ENCODE measurements around the gene YES1. TPM values are rescaled to one million over a fixed set of nuclear protein-coding genes. Genes with fewer than 3 reads are reported as not detected.
"Not testable (repeated sequence)": the region's sequence is repeated elsewhere in the genome, so short reads cannot be mapped to it uniquely, and the experiment has no call there.

Gene YES1
- total and polyA plus RNA-seq, 8 donors, result 36.9 to 69.9 (median 61.3) TPM

DNA sequence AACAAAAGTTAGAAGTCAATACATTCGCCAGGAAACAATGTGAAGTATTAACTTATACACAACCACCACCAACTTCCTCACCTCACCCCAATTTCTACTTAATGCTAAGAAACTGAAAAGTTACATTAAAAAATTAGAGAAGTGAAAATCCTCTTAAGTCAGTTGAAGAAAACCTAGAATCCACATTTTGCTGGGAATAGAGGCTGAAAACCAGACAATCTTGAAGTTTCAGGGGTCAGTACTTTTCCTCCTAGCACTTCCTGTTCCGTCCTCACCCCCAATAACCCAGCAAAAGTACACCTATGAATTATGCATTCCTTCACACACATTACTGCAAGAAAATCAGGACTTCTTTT lies 6.3 kb downstream of the YES1 start:
- Histone ChIP-seq H3K27ac (no peak overlapping the region), H3K4me3 (no peak overlapping the region), H3K36me3 (no peaks in the 10 kb centered on the region), H3K4me1 (peaks cover 4 to 35% of the 10 kb centered on the region in 2 donors), H3K9me3 (no peaks in the 10 kb centered on the region), H3K27me3 (peaks cover 0 to 99% of the 10 kb centered on the region in 2 donors)
- no peak for DNase-seq
- intact Hi-C loops (cut with DNase I), result no loop called here
- TF ChIP-seq, protein P1, sequence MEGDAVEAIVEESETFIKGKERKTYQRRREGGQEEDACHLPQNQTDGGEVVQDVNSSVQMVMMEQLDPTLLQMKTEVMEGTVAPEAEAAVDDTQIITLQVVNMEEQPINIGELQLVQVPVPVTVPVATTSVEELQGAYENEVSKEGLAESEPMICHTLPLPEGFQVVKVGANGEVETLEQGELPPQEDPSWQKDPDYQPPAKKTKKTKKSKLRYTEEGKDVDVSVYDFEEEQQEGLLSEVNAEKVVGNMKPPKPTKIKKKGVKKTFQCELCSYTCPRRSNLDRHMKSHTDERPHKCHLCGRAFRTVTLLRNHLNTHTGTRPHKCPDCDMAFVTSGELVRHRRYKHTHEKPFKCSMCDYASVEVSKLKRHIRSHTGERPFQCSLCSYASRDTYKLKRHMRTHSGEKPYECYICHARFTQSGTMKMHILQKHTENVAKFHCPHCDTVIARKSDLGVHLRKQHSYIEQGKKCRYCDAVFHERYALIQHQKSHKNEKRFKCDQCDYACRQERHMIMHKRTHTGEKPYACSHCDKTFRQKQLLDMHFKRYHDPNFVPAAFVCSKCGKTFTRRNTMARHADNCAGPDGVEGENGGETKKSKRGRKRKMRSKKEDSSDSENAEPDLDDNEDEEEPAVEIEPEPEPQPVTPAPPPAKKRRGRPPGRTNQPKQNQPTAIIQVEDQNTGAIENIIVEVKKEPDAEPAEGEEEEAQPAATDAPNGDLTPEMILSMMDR (IDR thresholded peaks at IDR 0.05), result no peak
- ATAC-seq, result no peak

DNA sequence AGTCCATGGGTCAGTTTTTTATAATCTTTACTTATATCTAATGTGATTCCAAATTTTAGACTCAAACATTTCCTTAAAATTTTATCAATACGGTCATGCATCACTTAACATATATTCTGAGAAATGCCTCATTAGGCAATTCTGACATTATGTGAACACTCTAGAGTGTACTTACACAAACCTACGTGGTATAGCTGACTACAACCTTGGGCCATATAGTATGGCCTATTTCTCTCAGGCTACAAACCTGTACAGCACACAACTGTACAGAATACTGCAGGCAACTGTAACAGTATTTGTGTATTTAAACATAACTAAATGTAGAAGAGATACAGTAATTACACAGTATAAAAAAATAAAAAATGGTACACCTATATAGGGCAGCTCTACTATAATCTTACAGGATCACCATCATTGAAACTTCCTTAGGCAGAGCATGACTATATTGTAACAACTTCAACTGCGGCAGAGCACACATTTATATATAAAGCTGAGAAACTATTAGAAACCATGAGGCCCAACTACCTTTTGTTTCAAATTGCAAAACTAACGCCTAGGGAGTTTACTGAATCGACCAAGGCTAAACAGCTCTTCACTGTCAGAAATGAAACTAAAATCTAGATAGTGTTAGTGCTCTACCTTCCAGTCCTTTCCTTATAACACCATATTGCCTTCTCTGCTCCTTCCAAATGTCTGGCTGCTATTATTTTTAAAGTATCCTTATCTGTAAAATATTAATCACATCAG lies 6.9 kb downstream of the YES1 start:
- TF ChIP-seq, protein P1 (IDR thresholded peaks at IDR 0.05), result no peak
- Histone ChIP-seq H3K9me3 (no peaks in the 10 kb centered on the region), H3K4me1 (peaks cover 4 to 29% of the 10 kb centered on the region in 2 donors), H3K27me3 (peaks cover 0 to 99% of the 10 kb centered on the region in 2 donors), H3K27ac (no peak overlapping the region), H3K4me3 (no peak overlapping the region), H3K36me3 (no peaks in the 10 kb centered on the region)
- DNase-seq, result no peak
- peak; percentile 78 for ATAC-seq
- intact Hi-C loops (cut with DNase I), result no loop called here

DNA sequence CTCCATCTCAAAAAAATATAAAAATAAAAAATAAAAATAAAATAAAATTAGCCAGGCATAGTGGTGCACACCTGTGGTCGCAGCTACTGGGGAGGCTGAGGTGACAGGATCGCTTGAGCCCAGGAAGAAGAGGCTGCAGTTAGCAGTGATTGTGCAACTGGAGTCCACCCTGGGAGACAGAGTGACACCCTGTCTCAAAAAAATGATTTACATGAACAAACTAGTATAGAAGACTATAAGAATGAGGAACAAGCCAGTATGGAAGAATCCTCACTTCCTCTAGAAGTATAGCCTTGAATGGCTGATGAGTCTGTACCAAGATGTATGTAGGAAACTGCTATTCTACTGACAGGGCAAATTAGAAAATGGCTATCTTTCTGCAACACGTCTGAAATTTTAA lies 10.9 kb downstream of the YES1 start:
- no peaks in the 10 kb centered on the region for H3K9me3 ChIP-seq
- no peaks in the 10 kb centered on the region for H3K36me3 ChIP-seq
- H3K27me3 ChIP-seq, result peaks cover 0 to 72% of the 10 kb centered on the region in 2 donors
- H3K27ac ChIP-seq, result no peak overlapping the region
- intact Hi-C loops (cut with DNase I), result no loop called here
- DNase-seq (no peak), ATAC-seq (no peak)
- H3K4me3 ChIP-seq, result no peak overlapping the region
- peaks cover 4 to 18% of the 10 kb centered on the region in 2 donors for H3K4me1 ChIP-seq
- TF ChIP-seq, protein P1 (IDR thresholded peaks at IDR 0.05), result no peak

DNA sequence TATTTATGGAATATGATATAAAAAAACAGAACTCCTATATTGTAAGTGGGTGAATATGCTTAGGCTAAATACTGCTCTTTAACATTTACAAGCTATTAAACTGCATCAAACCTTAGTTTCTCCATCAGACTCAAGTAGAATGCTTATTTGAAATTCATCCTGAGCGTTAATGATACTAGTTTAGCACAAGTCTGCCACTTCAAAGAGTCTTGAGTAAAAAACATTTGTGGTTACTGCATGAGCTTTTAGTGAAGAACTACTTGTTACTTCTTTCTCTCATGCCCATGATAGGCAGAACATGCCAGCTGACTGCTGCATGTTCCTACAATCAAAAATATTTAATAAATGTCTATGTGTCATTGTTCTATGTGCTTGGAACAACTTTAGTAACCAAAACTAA lies 12.1 kb downstream of the YES1 start:
- H3K4me1 ChIP-seq, result peaks cover 0 to 6% of the 10 kb centered on the region in 2 donors
- H3K36me3 ChIP-seq, result no peaks in the 10 kb centered on the region
- ATAC-seq, result no peak
- DNase-seq, result no peak
- TF ChIP-seq, protein P1 (IDR thresholded peaks at IDR 0.05), result no peak
- intact Hi-C loops (cut with DNase I), result no loop called here
- H3K27ac ChIP-seq, result no peak overlapping the region
- no peaks in the 10 kb centered on the region for H3K9me3 ChIP-seq
- H3K4me3 ChIP-seq, result no peak overlapping the region
- H3K27me3 ChIP-seq, result peaks cover 0 to 61% of the 10 kb centered on the region in 2 donors

DNA sequence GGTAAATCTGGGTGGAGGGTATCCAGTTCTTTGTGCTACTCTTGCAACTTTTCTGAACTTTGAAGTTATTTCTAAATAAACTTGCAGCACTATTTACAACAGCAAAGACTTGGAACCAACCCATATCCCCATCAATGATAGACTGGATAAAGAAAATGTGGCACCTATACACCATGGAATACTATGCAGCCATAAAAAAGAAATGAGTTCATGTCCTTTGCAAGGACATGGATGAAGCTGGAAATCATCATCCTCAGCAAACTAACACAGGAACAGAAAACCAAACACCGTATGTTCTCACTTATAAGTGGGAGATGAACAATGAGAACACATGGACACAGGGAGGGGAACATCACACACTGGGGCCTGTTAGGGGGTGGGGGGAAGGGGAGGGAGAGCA lies 16.7 kb downstream of the YES1 start:
- intact Hi-C loops (cut with DNase I), result not testable (repeated sequence)

DNA sequence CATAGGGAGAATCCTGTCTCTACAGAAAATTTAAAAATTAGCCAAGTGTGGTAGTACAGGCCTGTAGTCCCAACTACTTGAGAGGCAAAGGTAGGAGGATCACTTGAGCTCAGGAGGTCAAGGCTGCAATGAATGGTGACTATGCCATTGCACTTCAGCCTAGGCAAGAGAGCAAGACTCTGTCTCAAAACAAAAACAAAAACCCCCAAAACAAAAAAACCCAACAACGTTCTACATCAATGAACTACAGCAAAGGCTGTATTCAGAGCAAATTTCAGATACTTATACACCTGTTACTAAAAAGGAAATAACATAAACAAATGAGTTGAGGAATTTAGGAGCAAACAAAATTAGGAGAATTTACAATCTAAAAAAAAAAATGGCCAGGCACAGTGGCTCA lies 22.6 kb downstream of the YES1 start:
- DNase-seq (no peak), ATAC-seq (no peak)
- Histone ChIP-seq H3K4me3 (no peak overlapping the region), H3K9me3 (no peaks in the 10 kb centered on the region), H3K4me1 (peaks cover 0 to 11% of the 10 kb centered on the region in 2 donors), H3K27ac (no peak overlapping the region), H3K36me3 (no peaks in the 10 kb centered on the region), H3K27me3 (no peaks in the 10 kb centered on the region)
- TF ChIP-seq, protein P1 (IDR thresholded peaks at IDR 0.05), result no peak
- intact Hi-C loops (cut with DNase I), result no loop called here

More for the DNA sequence above, 16.7 kb downstream of the YES1 start:
- not testable (repeated sequence) for DNase-seq, H3K27ac ChIP-seq, ATAC-seq, H3K4me3 ChIP-seq, H3K9me3 ChIP-seq, H3K4me1 ChIP-seq, H3K36me3 ChIP-seq
- peaks cover 0 to 20% of the 10 kb centered on the region in 2 donors for H3K27me3 ChIP-seq

Data from left lung (tissue), 10 donors.